ENCODE data around the gene RNF141. TPM values are rescaled to one million over a fixed set of nuclear protein-coding genes. Genes with fewer than 3 reads are reported as not detected.

The RNF141 gene
- polyA plus RNA-seq, 1 donor from 2014 or later = 79.2 TPM

- Histone ChIP-seq H3K9me3 (ENCODE audit: low read length) (no peaks in the 10 kb centered on the region), H3K9ac (ENCODE audit: low read length) (no peak overlapping the region), H3K27ac (ENCODE audit: low read length) (no peak overlapping the region), H3K4me3 (ENCODE audit: low read length) (no peak overlapping the region), H4K20me1 (ENCODE audit: insufficient read depth) (no peaks in the 10 kb centered on the region), H2AFZ (ENCODE audit: low read depth, low read length) (no peak overlapping the region), H3K27me3 (ENCODE audit: insufficient read depth, low read depth, low read length) (no peaks in the 10 kb centered on the region), H3K79me2 (replicated peaks; ENCODE audit: insufficient read depth, low read length) (no peaks in the 10 kb centered on the region), H3F3A (ENCODE audit: insufficient read depth, low read length, poor library complexity, severe bottlenecking) (no peaks in the 10 kb centered on the region), H3K36me3 (ENCODE audit: insufficient read depth, low read length) (no peaks in the 10 kb centered on the region), H3K4me2 (ENCODE audit: low read length) (no peak overlapping the region), H3K9me2 (ENCODE audit: insufficient read depth, low read length) (no peaks in the 10 kb centered on the region)
- TF ChIP-seq EP300 (conservative IDR thresholded peaks at IDR 0.05; ENCODE audit: poor library complexity, severe bottlenecking) = no peak
- TF ChIP-seq REST (IDR thresholded peaks at IDR 0.05; ENCODE audit: borderline replicate concordance) = no peak
- no peak for TF ChIP-seq MXI1 (conservative IDR thresholded peaks at IDR 0.05; ENCODE audit: poor library complexity, severe bottlenecking)
- TF ChIP-seq POLR2AphosphoS5 (IDR thresholded peaks at IDR 0.05) = no peak
- no peak for TF ChIP-seq CTCF (IDR thresholded peaks at IDR 0.05; ENCODE audit: poor library complexity, severe bottlenecking)
- TF ChIP-seq RAD21 (conservative IDR thresholded peaks at IDR 0.05) = no peak
- TF ChIP-seq TAF1 (IDR thresholded peaks at IDR 0.05; ENCODE audit: low read depth) = no peak
- TF ChIP-seq EZH2 (IDR thresholded peaks at IDR 0.05; ENCODE audit: borderline replicate concordance, insufficient read depth, low read length, poor library complexity, severe bottlenecking) = no peak
- TF ChIP-seq SMC3 (conservative IDR thresholded peaks at IDR 0.05; ENCODE audit: poor library complexity) = no peak
These were observed 47.9 kb upstream of the RNF141 start for GRCh38 chr11:10588904-10589303.

GRCh38 chr11:10587995-10588394, 47.0 kb upstream of the RNF141 start:
- no peak overlapping the region for H3K4me3 ChIP-seq (ENCODE audit: low read length)
- H3K9ac ChIP-seq (ENCODE audit: low read length) = no peak overlapping the region

More at GRCh38 chr11:10587995-10588394, 47.0 kb upstream of the RNF141 start:
- Histone ChIP-seq H2AFZ (ENCODE audit: low read depth, low read length) (no peak overlapping the region), H3K36me3 (ENCODE audit: insufficient read depth, low read length) (no peaks in the 10 kb centered on the region), H3K9me3 (ENCODE audit: low read length) (no peaks in the 10 kb centered on the region), H3F3A (ENCODE audit: insufficient read depth, low read length, poor library complexity, severe bottlenecking) (no peaks in the 10 kb centered on the region), H3K27ac (ENCODE audit: low read length) (no peak overlapping the region), H4K20me1 (ENCODE audit: insufficient read depth) (no peaks in the 10 kb centered on the region), H3K79me2 (replicated peaks; ENCODE audit: insufficient read depth, low read length) (no peaks in the 10 kb centered on the region), H3K27me3 (ENCODE audit: insufficient read depth, low read depth, low read length) (no peaks in the 10 kb centered on the region), H3K9me2 (ENCODE audit: insufficient read depth, low read length) (no peaks in the 10 kb centered on the region), H3K4me2 (ENCODE audit: low read length) (no peak overlapping the region)
- TF ChIP-seq MXI1 (conservative IDR thresholded peaks at IDR 0.05; ENCODE audit: poor library complexity, severe bottlenecking) = no peak
- TF ChIP-seq CTCF (IDR thresholded peaks at IDR 0.05; ENCODE audit: poor library complexity, severe bottlenecking) = no peak
- TF ChIP-seq REST (IDR thresholded peaks at IDR 0.05; ENCODE audit: borderline replicate concordance) = no peak
- TF ChIP-seq RAD21 (conservative IDR thresholded peaks at IDR 0.05) = no peak
- no peak for TF ChIP-seq EZH2 (IDR thresholded peaks at IDR 0.05; ENCODE audit: borderline replicate concordance, insufficient read depth, low read length, poor library complexity, severe bottlenecking)
- no peak for TF ChIP-seq SMC3 (conservative IDR thresholded peaks at IDR 0.05; ENCODE audit: poor library complexity)
- TF ChIP-seq POLR2AphosphoS5 (IDR thresholded peaks at IDR 0.05) = no peak
- TF ChIP-seq TAF1 (IDR thresholded peaks at IDR 0.05; ENCODE audit: low read depth) = no peak
- no peak for TF ChIP-seq EP300 (conservative IDR thresholded peaks at IDR 0.05; ENCODE audit: poor library complexity, severe bottlenecking)

Measured in neural cell (in vitro differentiated cells).